GM12878 (cell line): Measurements from ENCODE around the gene TPCN2. TPM values are rescaled to one million over a fixed set of nuclear protein-coding genes. Genes with fewer than 3 reads are reported as not detected.

Experiments used
- ATAC-seq: fragments of 200-7000 bp; cut with Tn5 transposase; 3 replicates; pipeline ENCODE4 v1.9.1; 2020; ENCODE audit warnings: mild to moderate bottlenecking, moderate library complexity
- BruUV-seq: library from RNA; stranded (reverse); fragments of 400-500 nt; replicated peaks from 2 replicates; lab custom pipeline; 2021; lab: Mats Ljungman, UMichigan
- CTCF ChIA-PET: fragments of 300-600 bp; sonication (Branson Sonifier 250); formaldehyde crosslinking; extraction: SDS; loops from one replicate; lab custom pipeline; 2021; ENCODE audit warnings: inconsistent platforms; lab: Yijun Ruan, JAX
- POLR2A ChIA-PET: fragments of 350-600 bp; formaldehyde crosslinking; extraction: SDS; loops from one replicate; lab custom pipeline; 2021; ENCODE audit warnings: inconsistent platforms; lab: Charles Lee
- RAD21 ChIA-PET: fragments of 300-600 bp; sonication (Branson Sonifier 250); formaldehyde crosslinking; loops from one replicate; lab custom pipeline; 2023; ENCODE audit warnings: antibody characterized with exemption; ENCODE audit not compliant: unreplicated experiment; lab: Charles Lee
- SMC1A ChIA-PET: fragments of 300-600 bp; sonication (Branson Sonifier 250); formaldehyde crosslinking; loops from one replicate; lab custom pipeline; 2023; ENCODE audit not compliant: unreplicated experiment, uncharacterized antibody; lab: Charles Lee
- DNase-seq: peaks from one replicate; pipeline ENCODE4 v3.0.0-alpha.2; 2011; ENCODE audit warnings: low read depth, low spot score
- FAIRE-seq: peaks from 3 replicates; lab custom pipeline; 2011; peaks lifted over from hg19 to GRCh38; lab: Jason Lieb, UNC
- H2AFZ ChIP-seq: 2 replicates; pipeline ENCODE4 v1.6.0; 2011; ENCODE audit warnings: low read depth, low read length, control low read depth; ENCODE audit not compliant: control insufficient read depth
- H3K27ac ChIP-seq: 2 replicates; pipeline ENCODE4 v1.5.1; 2011; ENCODE audit warnings: control low read depth; ENCODE audit not compliant: control insufficient read depth, insufficient read depth
- H3K27me3 ChIP-seq, 2 experiments: replicated peaks in 1 of 2; 2 replicates each; pipeline versions ENCODE4 v1.6.0 to v1.6.1; 2011; ENCODE audit warnings: low read length in 1 of 2; ENCODE audit not compliant: control insufficient read depth in 2 of 2, insufficient read depth in 2 of 2
- H3K36me3 ChIP-seq, 2 experiments: 2 replicates each; pipeline ENCODE4 v1.5.1; 2011; ENCODE audit warnings: low read length in 1 of 2; ENCODE audit not compliant: control insufficient read depth in 2 of 2, insufficient read depth in 2 of 2
- H3K4me1 ChIP-seq: 2 replicates; pipeline ENCODE4 v1.6.1; 2011; ENCODE audit warnings: mild to moderate bottlenecking, low read length, moderate library complexity, mixed read lengths; ENCODE audit not compliant: control insufficient read depth, insufficient read depth
- H3K4me2 ChIP-seq: 2 replicates; pipeline ENCODE4 v1.6.0; 2011; ENCODE audit warnings: control low read depth; ENCODE audit not compliant: control insufficient read depth, insufficient read depth
- H3K4me3 ChIP-seq: fragments of 200-600 bp; sonication (generic); 2 replicates; pipeline ENCODE4 v1.5.1; 2016
- H3K79me2 ChIP-seq: 2 replicates; pipeline ENCODE4 v1.6.0; 2011; ENCODE audit warnings: low read length; ENCODE audit not compliant: control insufficient read depth, insufficient read depth
- H3K9ac ChIP-seq: 2 replicates; pipeline ENCODE4 v1.8.0; 2011; ENCODE audit warnings: low read length, control low read depth, mixed read lengths; ENCODE audit not compliant: control insufficient read depth, insufficient read depth
- H3K9me3 ChIP-seq: replicated peaks from 3 replicates; pipeline ENCODE4 v1.5.1; 2011; ENCODE audit warnings: mild to moderate bottlenecking, low read length; ENCODE audit not compliant: control insufficient read depth, insufficient read depth
- H4K20me1 ChIP-seq: 2 replicates; pipeline ENCODE4 v1.6.0; 2011; ENCODE audit not compliant: control insufficient read depth, insufficient read depth
- FOXK2 ChIP-seq: fragments of 450-650 bp; IDR thresholded peaks from 2 replicates; pipeline ENCODE4 v1.6.1; 2017; ENCODE audit warnings: mild to moderate bottlenecking, moderate library complexity
- KLF5 ChIP-seq: fragments of 450-650 bp; IDR thresholded peaks from 2 replicates; pipeline ENCODE4 v1.6.1; 2014; ENCODE audit warnings: mild to moderate bottlenecking; ENCODE audit not compliant: partially characterized antibody
- NR2F1 ChIP-seq: fragments of 450-650 bp; conservative IDR thresholded peaks from 2 replicates; pipeline ENCODE4 v1.6.1; 2017; ENCODE audit warnings: mild to moderate bottlenecking
- RAD21 ChIP-seq: IDR thresholded peaks from 2 replicates; pipeline ENCODE4 v1.6.1; 2011; ENCODE audit warnings: mild to moderate bottlenecking, low read depth, low read length, moderate library complexity; ENCODE audit not compliant: insufficient read depth
- SPI1 ChIP-seq: IDR thresholded peaks from 2 replicates; pipeline ENCODE4 v1.6.1; 2011; ENCODE audit warnings: low read depth, mild to moderate bottlenecking, low read length, moderate library complexity, borderline replicate concordance; ENCODE audit not compliant: insufficient read depth
- SUZ12 ChIP-seq: fragments of 200-600 bp; sonication (generic); IDR thresholded peaks from one replicate; pipeline ENCODE4 v1.6.1; 2018; ENCODE audit warnings: antibody characterized with exemption, mild to moderate bottlenecking; ENCODE audit not compliant: unreplicated experiment
- WGBS: methylation state at CpG from one replicate; pipeline ENCODE4 v1.1.6; 2016; ENCODE audit warnings: low lambda C conversion rate; ENCODE audit not compliant: insufficient replicate concordance, insufficient coverage; ENCODE audit errors: missing lambda C conversion rate; 5-methylcytosine and 5-hydroxymethylcytosine counted together
- in situ Hi-C: fragments of 300-500 bp; cut with MboI; formaldehyde crosslinking; loops from 9 replicates; pipeline ENCODE4 v1.14.3; 2018; ENCODE audit warnings: mixed read lengths
- intact Hi-C: fragments of 100-400 bp; cut with micrococcal nuclease; formaldehyde crosslinking; loops from one replicate; pipeline ENCODE4 v1.14.2; 2022; ENCODE audit not compliant: unreplicated experiment
- polyA plus RNA-seq, 11 experiments: library from polyadenylated mRNA; depleted of rRNA in 4 of 11; unstranded in 6 of 11; stranded (reverse) in 5 of 11; fragments of >200 nt; fragmentation: Nextera tagmentation in 4 of 11; fragmentation: Illumina TruSeq in 1 of 11; extraction: Ambion mirVana in 4 of 11; extraction: Trizol in 1 of 11; gene quantifications; 1 replicate in 1 of 11; 2 replicates in 10 of 11; pipeline versions ENCODE4 v1.2.1 to v1.2.3, GENCODE V29; 2011 to 2016; ENCODE audit warnings: inconsistent platforms in 2 of 11, missing spikeins in 2 of 11, low read depth in 1 of 11
- total RNA-seq, 4 experiments: library from RNA; depleted of rRNA in 3 of 4; stranded (reverse); fragments of >200 nt in 3 of 4; fragmentation: Illumina TruSeq in 1 of 4; extraction: Trizol in 1 of 4; gene quantifications; 2 replicates each; pipeline versions ENCODE4 v1.2.1 to v1.2.3, GENCODE V29; 2013 to 2021

Gene TPCN2
- total and polyA plus RNA-seq, 10 of the 15 experiments (the other 5 are each of a cell fraction or from before 2014, with no cell fraction given) = 1.7 to 18.4 (median 8.4) TPM

GRCh38 chr11:69123593-69124545, 75.1 kb downstream of the TPCN2 start:
- DNase-seq (no peak), FAIRE-seq (no peak)
- Histone ChIP-seq H3K27me3 (no peaks in the 10 kb centered on the region), H3K36me3 (no peaks in the 10 kb centered on the region), H3K9me3 (peaks cover 2% of the 10 kb centered on the region; the same call in 2 of the 3 replicates), H3K4me1 (peaks cover 19% of the 10 kb centered on the region), H2AFZ (peak overlapping the region; percentile 47)
- 42% methylated on average over 19 of the region's 27 CpGs for WGBS
- intact Hi-C loops = no loop called here
- in situ Hi-C loops = no loop called here
- BruUV-seq = no TSS peak
- TF ChIP-seq KLF5 (no peak), RAD21 (0 out of 2 replicates have a peak, but pooled peaks have one; percentile 2), SPI1 (peak; percentile 46; the same call in 1 of the 2 replicates), NR2F1 (0 out of 2 replicates have a peak, but pooled peaks have one; percentile 4)
- TF ChIP-seq, all 136 proteins: peak for 3
- RAD21 ChIA-PET = no interaction called here
- H3K79me2 ChIP-seq = no peaks in the 10 kb centered on the region
- no peaks in the 10 kb centered on the region for H4K20me1 ChIP-seq
- H3K4me2 ChIP-seq = peak overlapping the region; percentile 59
- SMC1A ChIA-PET = interaction anchor here (1.0 to 1.6 kb wide), 2 partner anchors 32 to 43 kb away, joined by 3 read pairs; partner anchors contain the start of gene SMIM38
- peak; percentile 39 for ATAC-seq
- H3K9ac ChIP-seq = no peak overlapping the region
- CTCF ChIA-PET = interaction anchor here (0.9 to 1.2 kb wide), 2 partner anchors 8 to 22 kb away, joined by 3 to 6 read pairs; no protein-coding TSS in a partner anchor
- no peak overlapping the region for H3K27ac ChIP-seq
- H3K4me3 ChIP-seq = no peak overlapping the region
- POLR2A ChIA-PET = no interaction called here

GRCh38 chr11:69125861-69126260, 77.1 kb downstream of the TPCN2 start:
- TF ChIP-seq FOXK2 (no peak), SUZ12 (no peak), NR2F1 (no peak)
- peaks cover 2% of the 10 kb centered on the region; the same call in 2 of the 3 replicates for H3K9me3 ChIP-seq
- DNase-seq (no peak), ATAC-seq (no peak), FAIRE-seq (no peak)
- SMC1A ChIA-PET = no interaction called here
- H3K36me3 ChIP-seq = no peaks in the 10 kb centered on the region
- no peak overlapping the region for H3K4me3 ChIP-seq
- intact Hi-C loops (no loop called here), in situ Hi-C loops (no loop called here)
- no peak overlapping the region for H3K9ac ChIP-seq
- H2AFZ ChIP-seq = no peak overlapping the region
- no peaks in the 10 kb centered on the region for H4K20me1 ChIP-seq
- H3K27ac ChIP-seq = no peak overlapping the region
- no TSS peak for BruUV-seq
- H3K79me2 ChIP-seq = no peaks in the 10 kb centered on the region
- POLR2A ChIA-PET = no interaction called here
- WGBS = 80% methylated on average over 3 of the region's 3 CpGs
- no peak overlapping the region for H3K4me2 ChIP-seq
- RAD21 ChIA-PET = no interaction called here
- no peaks in the 10 kb centered on the region for H3K27me3 ChIP-seq
- CTCF ChIA-PET = interaction anchor here (0.6 kb wide), 1 partner anchor 28 kb away, joined by 4 read pairs; no protein-coding TSS in a partner anchor
- peaks cover 19% of the 10 kb centered on the region for H3K4me1 ChIP-seq
